ENCODE measurements around the gene SAC3D1.
A peak's percentile ranks its signal among the peaks of the same experiment; 100 is the strongest.

Gene SAC3D1

DNA sequence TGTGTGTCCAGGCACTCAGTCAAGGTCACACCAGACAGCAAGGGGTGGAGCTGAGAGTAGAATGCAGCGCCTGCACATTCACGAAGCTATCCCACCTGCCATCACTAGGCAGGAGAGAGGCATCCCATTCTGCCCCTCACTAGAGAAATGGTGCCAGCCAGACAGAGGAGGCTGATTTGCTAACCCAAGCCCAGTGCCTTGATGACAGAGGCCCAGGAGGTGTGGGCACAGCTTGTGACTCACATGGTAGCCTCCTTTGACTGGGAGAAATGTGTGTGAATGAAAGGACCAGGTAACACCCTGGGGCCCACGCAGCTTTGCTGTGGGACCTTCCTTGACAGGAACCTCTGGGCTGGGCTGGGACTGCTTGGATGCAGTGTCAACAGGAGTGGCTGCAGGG is 22.5 kb downstream of the SAC3D1 start:
- DNase-seq = no peak

DNA sequence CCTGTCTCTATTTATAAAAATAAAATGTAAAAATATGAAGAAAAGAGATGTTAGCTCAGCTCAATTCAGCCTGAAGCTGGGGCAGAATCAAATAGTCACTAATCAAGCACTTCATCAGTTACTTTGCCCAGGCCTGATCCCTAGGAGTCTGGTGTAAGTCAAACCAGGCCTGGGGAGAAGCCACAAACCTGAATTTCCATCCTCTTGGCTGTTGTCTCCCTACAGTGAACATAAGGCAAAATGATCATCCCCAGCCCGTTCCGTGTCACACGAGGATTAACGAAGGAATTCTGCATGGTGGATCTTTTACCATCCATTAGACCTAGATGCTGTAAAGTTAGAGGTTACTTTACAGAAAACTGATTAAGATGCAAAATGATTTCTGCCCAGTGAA is 23.8 kb downstream of the SAC3D1 start:
- DNase-seq = no peak

DNA sequence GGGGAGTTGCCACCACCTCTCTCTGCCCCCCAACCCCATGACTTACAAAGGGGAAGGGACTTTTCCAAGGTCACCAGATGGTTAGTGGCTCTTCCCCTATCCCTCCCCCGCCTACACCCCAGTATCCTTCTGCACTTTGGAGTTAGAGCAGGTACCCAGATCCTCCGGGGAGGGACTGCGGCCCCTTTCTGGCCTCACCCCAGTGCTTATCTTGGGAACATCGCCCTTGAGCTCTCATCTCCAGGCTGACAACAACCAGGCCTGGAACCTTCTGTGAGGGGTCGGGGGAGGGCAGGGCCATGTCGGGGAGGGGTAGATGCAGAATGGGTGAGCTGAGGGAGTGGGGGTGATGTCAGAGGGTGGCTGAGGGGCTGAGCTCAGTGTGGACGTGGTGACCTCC is 24.8 kb downstream of the SAC3D1 start:
- DNase-seq = no peak

DNA sequence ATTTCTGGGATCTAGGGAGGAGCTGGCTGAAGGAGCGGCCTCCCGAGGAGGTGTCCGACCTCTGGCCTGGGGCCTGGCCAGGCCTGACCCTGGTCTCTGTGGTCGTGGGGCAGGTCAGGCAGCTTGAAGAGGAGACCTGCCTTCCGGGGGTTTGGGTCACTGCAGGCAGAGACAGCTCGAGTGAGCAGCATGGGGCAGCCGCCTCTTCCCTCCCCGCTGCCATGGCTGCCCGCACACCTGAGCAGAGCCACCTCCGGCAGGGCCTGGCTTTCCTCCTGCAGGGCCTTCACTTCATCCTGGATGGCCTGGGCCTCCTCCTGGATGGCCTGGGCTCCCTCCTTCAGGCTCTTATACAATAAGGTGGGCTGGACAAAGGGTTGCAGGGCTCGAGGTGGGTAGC is 25.3 kb downstream of the SAC3D1 start:
- no peak for DNase-seq

GRCh38 chr11:65066805-65067291 is 25.8 kb downstream of the SAC3D1 start:
- no peak for DNase-seq

DNA sequence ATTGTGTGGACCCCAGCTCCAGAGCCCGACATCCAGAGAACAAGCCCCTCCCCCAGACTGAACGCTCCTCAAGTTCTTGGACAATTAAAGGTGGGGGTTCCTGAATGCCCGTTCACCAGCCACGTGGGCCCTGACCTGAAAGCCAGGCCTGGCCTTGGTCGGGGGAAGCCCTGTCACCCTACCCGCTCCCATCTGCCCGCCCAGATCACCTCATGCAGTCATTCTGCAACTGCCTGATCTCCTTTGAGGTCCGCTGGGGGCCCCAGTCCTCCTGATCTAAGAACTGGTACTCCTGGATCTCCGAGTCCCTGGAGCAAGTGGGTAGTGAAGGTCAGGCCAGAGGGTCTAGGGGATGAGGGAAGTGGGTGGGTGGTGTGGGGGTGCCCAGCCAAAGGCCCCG is 26.4 kb downstream of the SAC3D1 start:
- no peak for DNase-seq

DNA sequence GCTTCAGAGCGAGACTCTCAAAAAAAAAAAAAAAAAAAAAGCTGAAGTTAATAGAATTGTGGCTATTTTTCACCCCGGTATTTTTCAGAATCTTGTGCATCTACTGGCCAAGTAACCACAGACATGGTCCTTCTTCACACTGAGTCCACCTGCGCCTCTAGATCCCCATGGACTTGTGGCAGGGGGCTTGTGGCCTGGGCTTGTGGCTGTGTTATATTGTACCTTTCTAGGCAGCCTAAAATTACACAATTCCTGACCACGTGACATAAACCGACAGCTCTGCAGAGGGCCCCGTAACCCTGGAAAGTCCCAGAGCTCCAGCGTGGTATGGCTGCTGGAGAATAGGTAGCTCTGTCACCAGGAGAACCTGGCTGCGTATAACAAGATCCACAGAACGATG is 28.2 kb downstream of the SAC3D1 start:
- DNase-seq = no peak

- no peak for DNase-seq
Measured at GRCh38 chr11:65071907-65072630, 31.1 kb downstream of the SAC3D1 start.

- DNase-seq = no peak
Measured at GRCh38 chr11:65072631-65072966, 31.6 kb downstream of the SAC3D1 start.

- DNase-seq = no peak
Measured at GRCh38 chr11:65077451-65077850, 36.4 kb downstream of the SAC3D1 start.

- DNase-seq = peak; percentile 5 to 18
Measured at GRCh38 chr11:65078151-65078550, 37.1 kb downstream of the SAC3D1 start.

- no peak for DNase-seq
Measured at GRCh38 chr11:65078786-65079342, 37.9 kb downstream of the SAC3D1 start.

DNA sequence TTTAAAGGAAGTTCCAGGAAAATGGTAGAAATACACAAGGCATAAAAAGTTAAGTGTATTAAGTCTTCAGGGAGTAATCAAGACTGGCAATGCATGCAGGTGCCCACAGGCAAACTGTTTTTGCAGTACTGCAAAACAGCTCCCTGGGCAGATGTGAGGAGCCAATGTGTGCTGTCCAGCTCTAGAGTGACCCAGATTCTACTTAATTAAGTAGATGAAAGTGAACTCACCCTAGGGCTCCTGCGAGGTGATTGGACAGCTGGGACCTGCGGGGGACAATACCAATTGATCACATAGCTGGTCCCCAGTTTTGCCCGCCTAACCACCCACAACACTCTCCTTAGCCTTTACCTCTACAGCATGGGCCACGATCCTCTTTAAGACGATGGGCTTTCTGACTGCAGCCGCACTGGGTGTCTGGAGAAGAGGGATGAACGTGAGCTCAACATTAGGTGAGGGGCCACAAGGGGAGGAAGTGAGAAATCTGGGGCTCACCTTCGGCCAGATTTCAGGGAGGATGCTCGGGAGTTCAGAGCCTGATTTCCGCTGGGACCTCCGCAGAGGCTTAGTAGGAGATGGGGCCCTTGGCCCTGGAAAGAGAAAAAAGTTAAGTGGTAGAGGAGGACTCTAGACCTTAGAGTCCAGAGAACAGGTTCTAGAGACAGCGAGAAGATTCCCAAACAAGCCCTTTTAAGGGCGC is 42.3 kb downstream of the SAC3D1 start:
- no peak for DNase-seq

- DNase-seq = peak; percentile 88 to 91
Measured at GRCh38 chr11:65083834-65084597, 43.0 kb downstream of the SAC3D1 start, which contains the start of the genes CDCA5 and ZFPL1. Gene CDCA5, minus strand, starts transcription at chr11:65084040. Its CDS starts 62 bp downstream, at chr11:65083978. Gene ZFPL1, plus strand, starts transcription at chr11:65084222. Its CDS starts 477 bp downstream, at chr11:65084699.

GRCh38 chr11:65084598-65085375 is 43.8 kb downstream of the SAC3D1 start:
- no peak for DNase-seq

GRCh38 chr11:65085446-65085845 is 44.4 kb downstream of the SAC3D1 start:
- DNase-seq = no peak

DNA sequence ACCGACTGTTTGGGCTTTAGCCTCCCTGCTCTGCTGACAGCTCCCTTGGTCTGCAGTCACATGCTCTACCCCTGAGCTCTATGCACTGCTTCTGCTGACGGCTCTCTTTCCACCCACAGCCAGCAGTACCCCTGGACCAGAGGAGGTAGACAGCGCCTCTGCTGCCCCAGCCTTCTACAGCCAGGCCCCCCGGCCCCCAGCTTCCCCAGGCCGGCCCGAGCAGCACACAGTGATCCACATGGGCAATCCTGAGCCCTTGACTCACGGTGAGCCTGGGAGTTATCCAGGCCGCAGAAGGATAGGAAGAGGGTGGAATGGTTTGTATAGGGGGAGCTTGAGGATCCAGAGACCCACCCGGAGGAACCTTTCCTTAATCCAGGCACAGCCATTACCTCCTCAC is 45.8 kb downstream of the SAC3D1 start:
- DNase-seq = no peak

DNA sequence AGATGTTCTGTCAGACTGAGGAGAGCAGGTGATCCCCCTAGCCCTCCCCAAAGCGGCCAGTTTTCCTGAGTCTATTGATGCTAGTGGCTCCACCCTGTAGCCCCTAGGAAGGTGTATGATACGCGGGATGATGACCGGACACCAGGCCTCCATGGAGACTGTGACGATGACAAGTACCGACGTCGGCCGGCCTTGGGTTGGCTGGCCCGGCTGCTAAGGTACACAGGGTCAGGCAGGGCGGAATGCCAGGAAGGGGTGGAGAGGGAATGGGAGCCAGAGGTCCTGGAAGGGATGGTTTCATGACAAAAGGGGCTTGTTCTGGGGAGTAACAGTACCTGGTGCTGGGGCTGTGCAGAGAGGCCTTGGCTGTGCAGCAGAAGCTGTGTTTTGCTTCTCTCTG is 46.2 kb downstream of the SAC3D1 start:
- DNase-seq = no peak

- DNase-seq = no peak
Measured at GRCh38 chr11:65087827-65088226, 46.8 kb downstream of the SAC3D1 start.

- no peak for DNase-seq
Measured at GRCh38 chr11:65089621-65090020, 48.6 kb downstream of the SAC3D1 start.

DNA sequence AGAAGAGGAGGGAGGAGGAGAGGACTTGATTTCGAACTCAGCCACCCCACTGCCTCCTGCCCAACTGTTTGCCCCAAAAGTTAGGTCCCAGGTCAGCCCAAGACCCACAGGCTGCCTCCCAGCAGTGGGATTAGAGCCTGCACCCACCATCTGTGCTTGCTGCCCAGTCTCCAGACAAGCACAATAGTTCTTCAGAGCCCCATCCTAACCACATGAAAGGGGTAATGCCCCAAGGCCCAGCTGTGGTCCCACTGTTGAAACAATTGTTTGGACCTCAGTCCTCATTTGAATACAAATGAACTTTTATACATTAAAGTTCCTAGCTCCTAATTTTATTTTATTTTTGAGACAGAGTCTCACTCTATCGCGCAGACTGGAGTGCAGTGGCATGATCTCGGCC is 49.6 kb downstream of the SAC3D1 start:
- DNase-seq = no peak
